Spinal cord (tissue), 10 donors: ENCODE measurements around the gene AGO1. TPM values are rescaled to one million over a fixed set of nuclear protein-coding genes. Genes with fewer than 3 reads are reported as not detected.

ENCODE experiments used
- DNase-seq, 6 donors: peaks; one replicate each; pipeline versions ENCODE4 v3.0.0 to v3.0.0-alpha.2; 2013 to 2015; ENCODE audit warnings: low spot score in 6 of 6, low read depth in 4 of 6
- H3K27ac ChIP-seq: one replicate; pipeline ENCODE4 v1.5.1; 2013; ENCODE audit warnings: low read depth, low read length, control low read depth
- H3K27me3 ChIP-seq: one replicate; pipeline ENCODE4 v1.6.1; 2013; ENCODE audit warnings: low read length; ENCODE audit not compliant: control insufficient read depth, insufficient read depth
- H3K36me3 ChIP-seq: one replicate; pipeline ENCODE4 v1.6.1; 2013; ENCODE audit warnings: low read length; ENCODE audit not compliant: control insufficient read depth, insufficient read depth
- H3K4me1 ChIP-seq: one replicate; pipeline ENCODE4 v1.6.1; 2013; ENCODE audit warnings: low read length; ENCODE audit not compliant: control insufficient read depth, insufficient read depth
- H3K4me3 ChIP-seq: one replicate; pipeline ENCODE4 v1.5.1; 2013; ENCODE audit warnings: low read depth, low read length, control low read depth
- H3K9me3 ChIP-seq: one replicate; pipeline ENCODE4 v1.6.1; 2013; ENCODE audit warnings: low read length; ENCODE audit not compliant: control insufficient read depth, insufficient read depth
- WGBS: methylation state at CpG from one replicate; pipeline ENCODE4 v1.1.5; 2013; ENCODE audit warnings: missing lambda C conversion rate; ENCODE audit not compliant: insufficient coverage; 5-methylcytosine and 5-hydroxymethylcytosine counted together
- polyA plus RNA-seq, 2 donors: library from polyadenylated mRNA; unstranded; fragments of 120-200 nt; gene quantifications; one replicate each; pipeline ENCODE4 v1.2.1, GENCODE V29; 2013; ENCODE audit not compliant: insufficient read length in 2 of 2
- total RNA-seq, 2 donors: library from RNA; depleted of rRNA in 1 of 2; stranded (reverse); fragments of 120-200 nt in 1 of 2; fragments of >200 nt in 1 of 2; gene quantifications; one replicate each; pipeline versions ENCODE4 v1.2.3 to v1.2.4, GENCODE V29; 2013 to 2014
- donor health status: healthy.

AGO1 gene
- total and polyA plus RNA-seq, 4 donors = 16.0 to 20.9 (median 17.3) TPM

GRCh38 chr1:35894183-35894582 lies 11.2 kb downstream of the AGO1 start:
- H3K4me1 ChIP-seq = no peaks in the 10 kb centered on the region
- H3K4me3 ChIP-seq = no peak overlapping the region
- H3K36me3 ChIP-seq = peaks cover 65% of the 10 kb centered on the region
- no peak overlapping the region for H3K27ac ChIP-seq
- no peaks in the 10 kb centered on the region for H3K9me3 ChIP-seq
- H3K27me3 ChIP-seq = no peaks in the 10 kb centered on the region
- 67% methylated on average over 1 of the region's 6 CpGs for WGBS
- no peak for DNase-seq

- H3K9me3 ChIP-seq = no peaks in the 10 kb centered on the region
- no peaks in the 10 kb centered on the region for H3K27me3 ChIP-seq
- peaks cover 60% of the 10 kb centered on the region for H3K36me3 ChIP-seq
- no CpG with 5 or more reads among the region's 1 CpG for WGBS
- no peak overlapping the region for H3K4me3 ChIP-seq
- H3K4me1 ChIP-seq = no peaks in the 10 kb centered on the region
- DNase-seq = no peak
- H3K27ac ChIP-seq = no peak overlapping the region
Measured at GRCh38 chr1:35894656-35895055, 11.6 kb downstream of the AGO1 start.

- Histone ChIP-seq H3K27me3 (no peaks in the 10 kb centered on the region), H3K9me3 (no peaks in the 10 kb centered on the region), H3K27ac (no peak overlapping the region), H3K36me3 (peaks cover 62% of the 10 kb centered on the region), H3K4me1 (no peaks in the 10 kb centered on the region), H3K4me3 (no peak overlapping the region)
- no peak for DNase-seq
Measured at GRCh38 chr1:35899941-35900340, 16.9 kb downstream of the AGO1 start.

- no peaks in the 10 kb centered on the region for H3K9me3 ChIP-seq
- no peaks in the 10 kb centered on the region for H3K27me3 ChIP-seq
- WGBS = 100% methylated on average over 6 of the region's 9 CpGs
- no peak for DNase-seq
- H3K27ac ChIP-seq = no peak overlapping the region
- peaks cover 58% of the 10 kb centered on the region for H3K36me3 ChIP-seq
- no peaks in the 10 kb centered on the region for H3K4me1 ChIP-seq
- H3K4me3 ChIP-seq = no peak overlapping the region
Measured at GRCh38 chr1:35901235-35901634, 18.2 kb downstream of the AGO1 start.

GRCh38 chr1:35902671-35903070 lies 19.7 kb downstream of the AGO1 start:
- Histone ChIP-seq H3K27ac (no peak overlapping the region), H3K36me3 (peaks cover 62% of the 10 kb centered on the region), H3K9me3 (no peaks in the 10 kb centered on the region), H3K4me1 (no peaks in the 10 kb centered on the region), H3K27me3 (no peaks in the 10 kb centered on the region), H3K4me3 (no peak overlapping the region)
- 80% methylated on average over 1 of the region's 2 CpGs for WGBS
- DNase-seq = no peak

GRCh38 chr1:35914717-35915116 lies 31.7 kb downstream of the AGO1 start:
- H3K9me3 ChIP-seq = no peaks in the 10 kb centered on the region
- DNase-seq = no peak
- 57% methylated on average over 1 of the region's 1 CpG for WGBS
- H3K4me1 ChIP-seq = no peaks in the 10 kb centered on the region
- H3K4me3 ChIP-seq = no peak overlapping the region
- no peaks in the 10 kb centered on the region for H3K27me3 ChIP-seq
- no peak overlapping the region for H3K27ac ChIP-seq
- peaks cover 70% of the 10 kb centered on the region for H3K36me3 ChIP-seq

GRCh38 chr1:35915693-35916092 lies 32.7 kb downstream of the AGO1 start:
- WGBS = 17% methylated on average over 1 of the region's 2 CpGs
- Histone ChIP-seq H3K4me3 (no peak overlapping the region), H3K9me3 (no peaks in the 10 kb centered on the region), H3K4me1 (no peaks in the 10 kb centered on the region), H3K27me3 (no peaks in the 10 kb centered on the region), H3K36me3 (peaks cover 78% of the 10 kb centered on the region), H3K27ac (no peak overlapping the region)
- DNase-seq = peak in 2 of 6 donors; percentile 6 to 33

- no peak for DNase-seq
- H3K36me3 ChIP-seq = peaks cover 39% of the 10 kb centered on the region
- H3K27ac ChIP-seq = no peak overlapping the region
- no peaks in the 10 kb centered on the region for H3K4me1 ChIP-seq
- H3K4me3 ChIP-seq = no peak overlapping the region
- H3K9me3 ChIP-seq = no peaks in the 10 kb centered on the region
- H3K27me3 ChIP-seq = no peaks in the 10 kb centered on the region
Measured at GRCh38 chr1:35923791-35924221, 40.8 kb downstream of the AGO1 start.

- 100% methylated on average over 1 of the region's 1 CpG for WGBS
- no peak for DNase-seq
- Histone ChIP-seq H3K36me3 (peaks cover 28% of the 10 kb centered on the region), H3K27me3 (no peaks in the 10 kb centered on the region), H3K27ac (no peak overlapping the region), H3K4me1 (no peaks in the 10 kb centered on the region), H3K9me3 (no peaks in the 10 kb centered on the region), H3K4me3 (no peak overlapping the region)
Measured at GRCh38 chr1:35924838-35925237, 41.8 kb downstream of the AGO1 start.

GRCh38 chr1:35925741-35926140 lies 42.7 kb downstream of the AGO1 start:
- H3K27me3 ChIP-seq = no peaks in the 10 kb centered on the region
- H3K4me3 ChIP-seq = no peak overlapping the region
- no peaks in the 10 kb centered on the region for H3K9me3 ChIP-seq
- 56% methylated on average over 4 of the region's 4 CpGs for WGBS
- no peak overlapping the region for H3K27ac ChIP-seq
- H3K4me1 ChIP-seq = peaks cover 4% of the 10 kb centered on the region
- DNase-seq = no peak
- peaks cover 20% of the 10 kb centered on the region for H3K36me3 ChIP-seq
